ENCODE measurements around the gene TMC1.
"Not testable (repeated sequence)": the region's sequence is repeated elsewhere in the genome, so short reads cannot be mapped to it uniquely, and the experiment has no call there.

The TMC1 gene

GRCh38 chr9:72858089-72858912, 336.9 kb downstream of the TMC1 start:
- DNase-seq (ENCODE audit: low read depth in 2 of 3, low spot score in 2 of 3) = no peak

- not testable (repeated sequence) for DNase-seq (ENCODE audit: low read depth in 2 of 3, low spot score in 2 of 3)
These were observed 341.4 kb downstream of the TMC1 start for GRCh38 chr9:72862788-72863187.

- DNase-seq (ENCODE audit: low read depth in 2 of 3, low spot score in 2 of 3) = no peak
These were observed 342.2 kb downstream of the TMC1 start for GRCh38 chr9:72863456-72864094.

DNA sequence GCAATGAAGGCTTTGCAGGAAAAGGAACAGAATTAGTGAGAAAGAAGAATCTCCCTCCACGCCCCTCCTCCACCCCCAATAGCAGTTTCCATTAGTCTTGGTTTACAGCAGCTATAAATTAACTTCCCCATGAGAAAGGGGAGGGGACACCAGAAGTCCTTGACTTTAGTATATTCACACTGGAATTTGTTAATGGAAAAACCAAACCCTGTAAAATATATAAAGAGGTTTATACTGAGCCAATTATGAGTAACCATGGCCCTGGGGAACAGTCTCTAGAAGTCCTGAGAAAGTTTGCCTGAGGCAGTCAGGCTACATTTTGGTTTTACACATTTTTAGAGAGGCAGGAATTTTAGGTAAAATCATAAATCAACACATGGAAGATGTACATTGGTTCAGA, 342.9 kb downstream of the TMC1 start:
- no peak for DNase-seq (ENCODE audit: low read depth in 2 of 3, low spot score in 2 of 3)

GRCh38 chr9:72871685-72872084, 350.3 kb downstream of the TMC1 start:
- no peak for DNase-seq (ENCODE audit: low read depth in 2 of 3, low spot score in 2 of 3)

DNA sequence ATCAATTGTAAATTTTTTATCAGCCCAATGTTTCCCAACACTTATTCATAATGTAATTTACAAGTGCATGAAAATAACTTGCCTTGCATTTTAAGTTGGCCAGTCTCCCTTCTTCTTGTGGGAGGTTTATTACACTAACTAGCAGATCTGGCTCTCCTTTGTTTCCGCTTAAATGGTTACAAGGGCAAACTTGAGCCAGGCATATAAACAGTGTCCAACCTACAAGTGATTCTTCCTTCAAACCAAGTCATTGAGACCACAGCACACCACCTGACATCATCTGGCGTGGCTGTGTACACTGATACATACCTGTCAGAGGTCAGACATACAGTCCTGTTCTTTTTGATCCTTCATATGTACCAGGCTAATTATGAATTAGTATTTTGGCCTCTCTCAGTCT, 351.3 kb downstream of the TMC1 start:
- no peak for DNase-seq (ENCODE audit: low read depth in 2 of 3, low spot score in 2 of 3)

DNA sequence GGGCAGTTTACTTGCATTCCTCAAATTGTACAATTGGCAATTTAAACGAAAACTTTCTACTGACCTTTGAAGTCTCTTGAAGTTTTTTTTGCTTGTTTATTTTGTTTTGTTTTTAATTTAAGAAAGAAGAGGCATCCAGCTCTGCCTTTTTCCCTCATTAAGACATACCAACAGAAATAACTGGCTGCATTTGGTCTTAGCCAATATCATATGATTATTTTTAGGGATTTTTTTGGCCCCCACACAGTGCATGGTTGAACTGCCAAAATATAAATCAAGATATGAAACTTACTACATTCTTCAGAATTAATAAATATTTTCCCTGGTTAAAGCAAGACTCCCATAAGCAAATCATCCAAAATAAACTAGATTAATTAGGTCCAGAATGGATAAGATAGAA, 352.0 kb downstream of the TMC1 start:
- DNase-seq (ENCODE audit: low read depth in 2 of 3, low spot score in 2 of 3) = no peak

DNA sequence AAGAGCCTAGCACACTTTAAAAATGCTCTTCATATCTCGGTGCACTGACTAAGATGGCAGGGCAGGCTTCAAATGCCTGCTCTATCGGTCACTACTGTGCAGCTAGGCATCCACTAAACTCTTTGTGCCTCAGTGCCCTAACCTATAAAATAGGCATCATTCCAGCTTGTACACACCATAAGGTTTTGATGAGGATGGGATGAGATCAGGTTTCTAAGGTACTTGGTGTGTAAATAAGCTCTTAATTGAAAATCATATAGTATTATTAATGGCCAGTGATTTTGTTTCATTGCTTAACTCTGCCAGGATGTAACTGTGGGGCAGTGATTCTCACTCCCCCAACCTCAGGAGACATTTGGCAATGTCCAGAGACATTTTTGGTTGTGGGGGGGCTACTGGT, 352.9 kb downstream of the TMC1 start:
- DNase-seq (ENCODE audit: low read depth in 2 of 3, low spot score in 2 of 3) = no peak

- no peak for DNase-seq (ENCODE audit: low read depth in 2 of 3, low spot score in 2 of 3)
These were observed 353.8 kb downstream of the TMC1 start for GRCh38 chr9:72875221-72875620.

DNA sequence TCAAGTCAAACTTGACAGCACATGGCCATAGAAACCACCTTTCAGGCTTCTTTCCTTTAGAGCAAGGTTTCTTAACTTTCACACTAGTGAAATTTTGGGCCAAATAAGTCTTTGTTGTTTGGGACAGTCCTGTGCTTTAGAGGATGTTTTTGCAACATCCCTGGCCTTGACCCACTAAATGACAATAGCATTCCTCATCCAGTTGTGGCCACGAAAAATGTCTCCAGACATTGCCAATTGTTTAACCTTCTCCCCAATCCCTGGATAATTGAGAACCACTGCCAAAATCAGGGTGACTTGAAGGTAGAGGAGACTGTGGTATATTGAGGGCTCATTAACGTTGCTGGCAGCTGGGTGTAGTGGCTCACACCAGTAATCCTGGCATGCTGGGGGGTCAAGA, 359.4 kb downstream of the TMC1 start:
- DNase-seq (ENCODE audit: low read depth in 2 of 3, low spot score in 2 of 3) = no peak

GRCh38 chr9:72882117-72882775, 360.8 kb downstream of the TMC1 start:
- no peak for DNase-seq (ENCODE audit: low read depth in 2 of 3, low spot score in 2 of 3)

GRCh38 chr9:72883875-72884274, 362.5 kb downstream of the TMC1 start:
- no peak for DNase-seq (ENCODE audit: low read depth in 2 of 3, low spot score in 2 of 3)

GRCh38 chr9:72884508-72884907, 363.1 kb downstream of the TMC1 start:
- no peak for DNase-seq (ENCODE audit: low read depth in 2 of 3, low spot score in 2 of 3)
